ENCODE data around the gene DNAJB1. TPM values are rescaled to one million over a fixed set of nuclear protein-coding genes. Genes with fewer than 3 reads are reported as not detected.

Gene DNAJB1
- total and polyA plus RNA-seq, 8 donors, result 22.4 to 63.0 (median 29.3) TPM

DNA sequence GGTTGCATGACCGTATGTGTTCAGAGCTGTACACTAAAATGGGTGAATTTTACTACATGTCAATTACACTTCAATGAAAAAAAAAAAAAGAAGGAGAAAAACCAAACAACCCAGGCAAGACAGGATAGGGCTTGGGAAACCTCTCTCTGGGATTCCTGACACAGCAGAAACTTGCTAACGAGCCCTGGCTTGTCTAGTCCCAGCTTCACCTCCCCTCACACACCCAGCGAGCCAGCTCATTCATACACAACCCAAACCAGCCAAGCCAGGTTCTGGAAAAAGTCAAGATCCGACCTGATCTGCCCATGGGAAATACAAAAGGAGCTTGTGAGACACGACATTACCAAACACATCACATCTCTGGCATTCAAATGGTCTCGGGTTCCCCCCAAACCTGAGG lies 7.5 kb upstream of the DNAJB1 start:
- ATAC-seq, result no peak
- no peak overlapping the region for H3K27ac ChIP-seq
- H3K4me1 ChIP-seq, result peaks cover 4 to 7% (median 6%) of the 10 kb centered on the region in 3 donors
- WGBS, 2 donors, result 62 to 72% methylated on average over 6 of the region's 6 CpGs
- no peaks in the 10 kb centered on the region for H3K36me3 ChIP-seq
- TF ChIP-seq, protein P1, sequence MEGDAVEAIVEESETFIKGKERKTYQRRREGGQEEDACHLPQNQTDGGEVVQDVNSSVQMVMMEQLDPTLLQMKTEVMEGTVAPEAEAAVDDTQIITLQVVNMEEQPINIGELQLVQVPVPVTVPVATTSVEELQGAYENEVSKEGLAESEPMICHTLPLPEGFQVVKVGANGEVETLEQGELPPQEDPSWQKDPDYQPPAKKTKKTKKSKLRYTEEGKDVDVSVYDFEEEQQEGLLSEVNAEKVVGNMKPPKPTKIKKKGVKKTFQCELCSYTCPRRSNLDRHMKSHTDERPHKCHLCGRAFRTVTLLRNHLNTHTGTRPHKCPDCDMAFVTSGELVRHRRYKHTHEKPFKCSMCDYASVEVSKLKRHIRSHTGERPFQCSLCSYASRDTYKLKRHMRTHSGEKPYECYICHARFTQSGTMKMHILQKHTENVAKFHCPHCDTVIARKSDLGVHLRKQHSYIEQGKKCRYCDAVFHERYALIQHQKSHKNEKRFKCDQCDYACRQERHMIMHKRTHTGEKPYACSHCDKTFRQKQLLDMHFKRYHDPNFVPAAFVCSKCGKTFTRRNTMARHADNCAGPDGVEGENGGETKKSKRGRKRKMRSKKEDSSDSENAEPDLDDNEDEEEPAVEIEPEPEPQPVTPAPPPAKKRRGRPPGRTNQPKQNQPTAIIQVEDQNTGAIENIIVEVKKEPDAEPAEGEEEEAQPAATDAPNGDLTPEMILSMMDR (IDR thresholded peaks at IDR 0.05), result no peak
- no peaks in the 10 kb centered on the region for H3K9me3 ChIP-seq
- no peaks in the 10 kb centered on the region for H3K27me3 ChIP-seq
- intact Hi-C loops (cut with DNase I), result no loop called here
- DNase-seq, result no peak
- no peak for FAIRE-seq
- H3K4me3 ChIP-seq, result no peak overlapping the region

DNA sequence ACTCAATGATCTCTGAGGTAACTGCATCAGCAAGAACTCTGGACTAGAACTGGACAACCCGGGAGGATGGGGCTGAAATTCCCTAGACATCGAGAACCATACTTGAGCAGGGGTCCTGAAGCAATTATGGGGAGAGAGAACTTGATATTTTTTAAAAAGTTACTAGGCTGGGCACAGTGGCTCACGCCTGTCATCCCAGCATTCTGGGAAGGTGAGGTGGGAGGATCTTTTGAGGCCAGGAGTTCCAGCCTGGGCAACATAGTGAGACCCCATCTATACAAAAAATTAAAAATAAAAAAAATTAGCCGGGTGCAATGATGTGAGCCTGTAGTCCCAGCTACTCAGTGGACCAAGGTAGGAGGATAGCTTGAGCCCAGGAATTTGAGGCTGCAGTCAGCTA lies 2.3 kb upstream of the DNAJB1 start:
- no peaks in the 10 kb centered on the region for H3K27me3 ChIP-seq
- TF ChIP-seq, protein P1 (IDR thresholded peaks at IDR 0.05), result no peak
- H3K4me1 ChIP-seq, result peaks cover 11 to 26% (median 18%) of the 10 kb centered on the region in 3 donors
- no peaks in the 10 kb centered on the region for H3K9me3 ChIP-seq
- WGBS, 2 donors, result 83 to 94% methylated on average over 4 of the region's 4 CpGs
- peak overlapping the region in 2 of 4 donors; percentile 98 to 100 for H3K27ac ChIP-seq
- FAIRE-seq (no peak), ATAC-seq (no peak), DNase-seq (no peak)
- peaks cover 0 to under 1% (median 0%) of the 10 kb centered on the region in 3 donors for H3K36me3 ChIP-seq
- no peak overlapping the region for H3K4me3 ChIP-seq
- intact Hi-C loops (cut with DNase I), result no loop called here

DNA sequence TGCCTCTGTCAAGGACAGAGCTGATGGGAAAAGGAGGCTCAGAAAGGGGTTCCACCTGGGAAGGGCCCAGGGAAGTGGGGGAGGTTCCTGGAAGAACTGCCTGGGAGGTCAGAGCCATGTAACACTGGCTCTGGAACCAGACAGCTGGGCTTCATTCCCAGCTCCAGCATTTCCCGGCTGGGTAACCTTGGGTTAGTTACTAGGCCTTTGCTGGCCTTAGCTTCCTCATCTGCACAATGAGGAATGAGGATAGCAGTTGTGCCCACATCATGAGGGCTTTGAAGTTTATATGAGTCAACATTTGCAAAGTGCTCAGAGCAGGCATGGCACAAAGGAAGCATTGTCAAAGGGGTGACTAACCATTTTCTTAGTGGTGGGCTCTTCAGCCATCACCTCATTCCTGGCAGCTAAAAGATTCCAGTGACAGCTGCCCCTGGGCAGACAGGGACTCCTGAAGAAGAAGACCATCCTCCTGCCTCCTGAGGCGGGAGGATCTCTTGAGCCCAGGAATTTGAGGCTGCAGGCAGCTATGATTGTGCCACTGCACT lies 1.7 kb upstream of the DNAJB1 start:
- Histone ChIP-seq H3K9me3 (no peaks in the 10 kb centered on the region), H3K36me3 (peaks cover 0 to 7% (median 0%) of the 10 kb centered on the region in 3 donors), H3K4me3 (no peak overlapping the region), H3K27me3 (no peaks in the 10 kb centered on the region), H3K4me1 (peaks cover 14 to 31% (median 24%) of the 10 kb centered on the region in 3 donors), H3K27ac (peak overlapping the region; percentile 98 to 100 (median 98))
- DNase-seq (peak in 3 of 6 donors; percentile 56 to 79 (median 60)), FAIRE-seq (no peak), ATAC-seq (peak in 2 of 4 donors; percentile 5 to 7)
- TF ChIP-seq, protein P1 (IDR thresholded peaks at IDR 0.05), result no peak
- 33 to 38% methylated on average over 2 of the region's 2 CpGs for WGBS, 2 donors
- intact Hi-C loops (cut with DNase I), result no loop called here

DNA sequence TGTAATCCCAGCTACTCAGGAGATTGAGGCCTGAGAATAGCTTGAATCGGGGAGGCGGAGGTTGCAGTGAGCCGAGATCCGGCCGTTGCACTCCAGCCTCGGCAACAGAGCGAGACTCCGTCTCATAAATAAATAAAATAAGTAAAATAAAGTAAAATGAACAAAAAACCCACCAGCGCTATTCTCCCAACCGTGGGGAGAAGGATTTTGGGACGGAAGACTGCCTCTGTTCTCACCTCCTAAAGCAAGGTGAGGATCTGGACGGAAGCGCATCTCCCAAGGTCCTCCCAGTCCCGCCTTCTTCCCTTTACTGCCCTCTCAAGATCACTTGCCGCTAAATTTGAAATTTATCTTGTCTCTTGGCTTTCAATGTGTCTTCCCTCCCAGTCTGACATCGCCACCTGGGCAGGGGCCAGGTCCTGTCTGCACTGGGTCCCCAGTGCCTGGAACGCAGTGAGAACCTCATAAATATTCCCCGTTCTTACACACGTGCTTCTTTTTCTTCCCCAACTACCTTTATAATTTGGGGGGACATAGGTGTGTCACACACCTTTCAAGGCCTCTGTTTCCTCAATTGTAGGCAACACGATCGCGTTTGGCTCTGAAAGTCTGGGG lies 1.2 kb upstream of the DNAJB1 start:
- TF ChIP-seq, protein P1 (IDR thresholded peaks at IDR 0.05), result no peak
- FAIRE-seq, result no peak
- H3K27ac ChIP-seq, result peak overlapping the region; percentile 98 to 100 (median 98)

DNA sequence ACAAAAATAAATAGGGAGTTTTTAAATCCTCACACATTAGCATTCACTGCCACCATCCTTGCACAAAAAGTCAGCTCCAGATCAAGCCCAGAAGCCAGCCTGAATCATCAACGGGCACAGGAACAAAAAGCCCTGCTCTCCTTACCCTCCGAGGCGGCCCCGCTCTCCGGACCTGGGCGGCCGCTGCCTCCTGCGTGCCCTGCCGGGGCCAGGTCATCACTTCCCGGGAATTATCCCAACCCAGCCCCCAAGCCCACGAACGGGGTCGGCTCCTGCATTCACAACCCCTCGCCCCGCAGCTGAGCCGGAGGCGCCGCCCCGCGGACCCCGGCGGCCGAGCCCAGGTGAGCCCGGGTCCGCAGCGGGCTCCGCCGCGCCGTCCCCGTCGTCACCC lies 754 bp downstream of the DNAJB1 start:
- Histone ChIP-seq H3K36me3 (peaks cover 0 to 12% (median 2%) of the 10 kb centered on the region in 3 donors), H3K27ac (peak overlapping the region; percentile 98 to 100 (median 98)), H3K9me3 (no peaks in the 10 kb centered on the region), H3K4me3 (peak overlapping the region; percentile 43 to 95 (median 85)), H3K27me3 (no peaks in the 10 kb centered on the region), H3K4me1 (peaks cover 14 to 39% (median 34%) of the 10 kb centered on the region in 3 donors)
- WGBS, 2 donors, result 1% methylated on average over 27 to 32 of the region's 32 CpGs
- peak in 1 of 4 donors; percentile 4 for ATAC-seq
- intact Hi-C loops (cut with DNase I), result no loop called here
- TF ChIP-seq, protein P1 (IDR thresholded peaks at IDR 0.05), result no peak
- DNase-seq, result peak in 1 of 6 donors; percentile 87
- no peak for FAIRE-seq

More for the DNA sequence above, 1.2 kb upstream of the DNAJB1 start:
- 86 to 90% methylated on average over 22 of the region's 22 CpGs for WGBS, 2 donors
- Histone ChIP-seq H3K27me3 (no peaks in the 10 kb centered on the region), H3K4me3 (no peak overlapping the region), H3K36me3 (peaks cover 0 to 12% (median 2%) of the 10 kb centered on the region in 3 donors), H3K9me3 (no peaks in the 10 kb centered on the region), H3K4me1 (peaks cover 14 to 35% (median 30%) of the 10 kb centered on the region in 3 donors)
- DNase-seq, result no peak
- no peak for ATAC-seq
- intact Hi-C loops (cut with DNase I), result no loop called here
